PFSK-1 (cell line): ENCODE results near the gene SEC24C.

Experiments used
- FOXP2 ChIP-seq: optimal IDR thresholded peaks from 2 replicates; pipeline ENCODE3; 2011; ENCODE audit warnings: borderline replicate concordance, control low read depth, inconsistent platforms; ENCODE audit not compliant: insufficient read depth; ENCODE audit errors: extremely low read length, extremely low read depth
- POLR2AphosphoS5 ChIP-seq: IDR thresholded peaks from 2 replicates; pipeline ENCODE4 v1.6.1; 2012; ENCODE audit warnings: low read depth, mild to moderate bottlenecking, control low read depth, low read length, moderate library complexity
- SIN3A ChIP-seq: IDR thresholded peaks from 2 replicates; pipeline ENCODE4 v1.6.1; 2012; ENCODE audit warnings: mild to moderate bottlenecking, low read length, moderate library complexity, borderline replicate concordance; ENCODE audit not compliant: insufficient read depth
- TAF1 ChIP-seq: IDR thresholded peaks from 2 replicates; pipeline ENCODE4 v1.6.1; 2012; ENCODE audit warnings: low read length, control low read depth, borderline replicate concordance; ENCODE audit not compliant: insufficient read depth
- TF ChIP-seq, protein P1 (sequence below), 2 experiments: IDR thresholded peaks; 2 replicates each; pipeline versions ENCODE4 v1.6.1 to v1.8.0; 2011 to 2012; ENCODE audit warnings: low read depth in 2 of 2, low read length in 2 of 2, control low read depth in 1 of 2, inconsistent platforms in 1 of 2, mild to moderate bottlenecking in 1 of 2, moderate library complexity in 1 of 2; ENCODE audit not compliant: insufficient read depth in 1 of 2

SEC24C gene

DNA sequence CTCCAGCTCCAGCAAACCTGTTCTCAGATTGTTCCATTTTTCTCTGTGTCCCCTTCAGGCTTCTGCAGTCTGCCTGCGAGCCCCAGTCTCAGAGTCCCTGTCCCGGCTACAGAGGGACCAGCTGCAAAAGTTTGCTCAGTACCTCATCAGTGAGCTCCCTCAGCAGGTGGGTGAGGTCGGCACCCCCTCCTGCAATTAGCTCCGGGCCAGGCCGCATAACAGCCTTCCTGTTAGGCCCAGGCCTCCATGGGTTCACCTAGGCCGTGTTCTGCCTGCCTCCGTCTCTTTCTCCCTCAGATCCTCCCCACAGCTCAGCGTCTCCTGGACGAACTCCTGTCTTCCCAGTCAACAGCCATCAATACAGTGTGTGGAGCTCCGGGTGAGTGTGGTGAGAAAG, 45.5 kb downstream of the SEC24C start:
- TF ChIP-seq FOXP2 (no peak), POLR2AphosphoS5 (no peak), SIN3A (no peak), TAF1 (no peak)
- TF ChIP-seq, protein P1, sequence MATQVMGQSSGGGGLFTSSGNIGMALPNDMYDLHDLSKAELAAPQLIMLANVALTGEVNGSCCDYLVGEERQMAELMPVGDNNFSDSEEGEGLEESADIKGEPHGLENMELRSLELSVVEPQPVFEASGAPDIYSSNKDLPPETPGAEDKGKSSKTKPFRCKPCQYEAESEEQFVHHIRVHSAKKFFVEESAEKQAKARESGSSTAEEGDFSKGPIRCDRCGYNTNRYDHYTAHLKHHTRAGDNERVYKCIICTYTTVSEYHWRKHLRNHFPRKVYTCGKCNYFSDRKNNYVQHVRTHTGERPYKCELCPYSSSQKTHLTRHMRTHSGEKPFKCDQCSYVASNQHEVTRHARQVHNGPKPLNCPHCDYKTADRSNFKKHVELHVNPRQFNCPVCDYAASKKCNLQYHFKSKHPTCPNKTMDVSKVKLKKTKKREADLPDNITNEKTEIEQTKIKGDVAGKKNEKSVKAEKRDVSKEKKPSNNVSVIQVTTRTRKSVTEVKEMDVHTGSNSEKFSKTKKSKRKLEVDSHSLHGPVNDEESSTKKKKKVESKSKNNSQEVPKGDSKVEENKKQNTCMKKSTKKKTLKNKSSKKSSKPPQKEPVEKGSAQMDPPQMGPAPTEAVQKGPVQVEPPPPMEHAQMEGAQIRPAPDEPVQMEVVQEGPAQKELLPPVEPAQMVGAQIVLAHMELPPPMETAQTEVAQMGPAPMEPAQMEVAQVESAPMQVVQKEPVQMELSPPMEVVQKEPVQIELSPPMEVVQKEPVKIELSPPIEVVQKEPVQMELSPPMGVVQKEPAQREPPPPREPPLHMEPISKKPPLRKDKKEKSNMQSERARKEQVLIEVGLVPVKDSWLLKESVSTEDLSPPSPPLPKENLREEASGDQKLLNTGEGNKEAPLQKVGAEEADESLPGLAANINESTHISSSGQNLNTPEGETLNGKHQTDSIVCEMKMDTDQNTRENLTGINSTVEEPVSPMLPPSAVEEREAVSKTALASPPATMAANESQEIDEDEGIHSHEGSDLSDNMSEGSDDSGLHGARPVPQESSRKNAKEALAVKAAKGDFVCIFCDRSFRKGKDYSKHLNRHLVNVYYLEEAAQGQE (IDR thresholded peaks at IDR 0.05; ENCODE audit: insufficient read depth in 1 of 2, low read depth in 2 of 2, low read length in 2 of 2), result no peak

DNA sequence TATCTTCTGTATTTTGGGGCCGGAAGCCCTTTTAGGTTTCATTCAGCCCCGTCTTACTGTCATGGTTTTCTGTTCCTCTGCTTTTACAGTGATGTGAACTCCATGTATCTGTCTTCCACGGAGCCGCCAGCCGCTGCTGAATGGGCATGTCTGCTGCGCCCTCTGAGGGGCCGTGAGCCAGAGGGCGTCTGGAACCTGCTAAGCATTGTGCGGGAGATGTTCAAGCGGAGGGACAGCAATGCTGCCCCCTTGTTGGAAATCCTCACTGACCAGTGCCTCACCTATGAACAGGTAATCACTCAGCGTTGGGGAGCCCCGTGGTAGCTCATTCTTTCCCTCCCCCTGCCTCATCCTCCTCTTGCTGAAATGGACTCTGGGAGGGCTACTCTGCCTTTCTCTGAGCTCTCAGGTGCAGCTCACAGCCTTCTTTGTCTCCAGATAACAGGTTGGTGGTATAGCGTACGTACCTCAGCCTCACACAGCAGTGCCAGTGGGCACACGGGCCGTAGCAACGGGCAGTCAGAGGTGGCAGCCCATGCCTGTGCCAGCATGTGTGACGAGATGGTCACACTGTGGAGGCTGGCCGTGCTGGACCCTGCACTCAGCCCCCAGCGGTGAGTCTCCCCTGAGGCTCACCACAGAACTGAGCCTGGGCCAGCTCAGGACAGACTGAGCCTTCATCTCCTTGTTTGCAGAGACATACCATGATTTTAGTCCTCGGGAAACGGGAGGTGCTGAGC, 46.9 kb downstream of the SEC24C start:
- TF ChIP-seq POLR2AphosphoS5 (no peak), TAF1 (no peak), FOXP2 (no peak), SIN3A (no peak)
- TF ChIP-seq, protein P1 (IDR thresholded peaks at IDR 0.05; ENCODE audit: insufficient read depth in 1 of 2, low read depth in 2 of 2, low read length in 2 of 2), result no peak

DNA sequence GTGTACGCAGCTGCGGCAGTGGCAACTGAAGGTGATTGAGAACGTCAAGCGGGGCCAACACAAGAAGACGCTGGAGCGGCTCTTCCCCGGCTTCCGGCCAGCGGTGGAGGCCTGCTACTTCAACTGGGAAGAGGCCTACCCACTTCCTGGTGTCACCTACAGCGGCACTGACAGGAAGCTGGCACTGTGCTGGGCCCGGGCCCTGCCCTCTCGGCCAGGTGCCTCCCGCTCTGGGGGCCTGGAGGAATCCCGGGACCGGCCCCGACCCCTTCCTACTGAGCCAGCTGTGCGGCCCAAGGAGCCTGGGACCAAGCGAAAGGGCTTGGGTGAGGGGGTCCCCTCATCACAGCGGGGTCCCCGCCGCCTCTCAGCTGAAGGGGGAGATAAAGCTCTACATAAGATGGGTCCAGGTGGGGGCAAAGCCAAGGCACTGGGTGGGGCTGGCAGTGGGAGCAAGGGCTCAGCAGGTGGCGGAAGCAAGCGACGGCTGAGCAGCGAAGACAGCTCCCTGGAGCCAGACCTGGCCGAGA, 47.8 kb downstream of the SEC24C start:
- TF ChIP-seq TAF1 (no peak), SIN3A (no peak), FOXP2 (no peak), POLR2AphosphoS5 (no peak)
- TF ChIP-seq, protein P1 (IDR thresholded peaks at IDR 0.05; ENCODE audit: insufficient read depth in 1 of 2, low read depth in 2 of 2, low read length in 2 of 2), result no peak

DNA sequence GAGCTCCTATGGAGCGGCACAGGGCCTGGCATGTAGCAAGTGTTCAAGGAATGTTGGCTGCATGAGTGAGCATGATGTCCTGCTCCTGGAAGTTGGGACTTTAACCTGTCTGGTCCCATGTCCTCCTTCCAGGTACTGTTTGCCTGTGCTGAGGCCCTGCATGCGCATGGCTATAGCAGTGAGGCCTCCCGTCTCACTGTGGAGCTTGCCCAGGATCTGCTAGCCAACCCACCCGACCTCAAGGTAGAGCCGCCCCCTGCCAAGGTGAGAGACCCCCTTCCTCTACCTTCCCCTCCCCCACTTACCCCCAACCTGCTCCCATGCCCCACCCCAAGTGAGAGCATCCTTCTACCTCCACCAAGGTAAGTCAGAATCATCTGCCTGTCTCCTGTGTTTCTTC, 49.3 kb downstream of the SEC24C start:
- no peak for TF ChIP-seq POLR2AphosphoS5
- no peak for TF ChIP-seq FOXP2
- TF ChIP-seq SIN3A, result no peak
- no peak for TF ChIP-seq TAF1
- TF ChIP-seq, protein P1 (IDR thresholded peaks at IDR 0.05; ENCODE audit: insufficient read depth in 1 of 2, low read depth in 2 of 2, low read length in 2 of 2), result no peak
